Measurements from ENCODE around the gene DUOX1. TPM values are rescaled to one million over a fixed set of nuclear protein-coding genes. Genes with fewer than 3 reads are reported as not detected.

Gene DUOX1
- total and polyA plus RNA-seq, 4 donors, result 0.02 to 0.94 (median 0.08) TPM; not detected in 1

DNA sequence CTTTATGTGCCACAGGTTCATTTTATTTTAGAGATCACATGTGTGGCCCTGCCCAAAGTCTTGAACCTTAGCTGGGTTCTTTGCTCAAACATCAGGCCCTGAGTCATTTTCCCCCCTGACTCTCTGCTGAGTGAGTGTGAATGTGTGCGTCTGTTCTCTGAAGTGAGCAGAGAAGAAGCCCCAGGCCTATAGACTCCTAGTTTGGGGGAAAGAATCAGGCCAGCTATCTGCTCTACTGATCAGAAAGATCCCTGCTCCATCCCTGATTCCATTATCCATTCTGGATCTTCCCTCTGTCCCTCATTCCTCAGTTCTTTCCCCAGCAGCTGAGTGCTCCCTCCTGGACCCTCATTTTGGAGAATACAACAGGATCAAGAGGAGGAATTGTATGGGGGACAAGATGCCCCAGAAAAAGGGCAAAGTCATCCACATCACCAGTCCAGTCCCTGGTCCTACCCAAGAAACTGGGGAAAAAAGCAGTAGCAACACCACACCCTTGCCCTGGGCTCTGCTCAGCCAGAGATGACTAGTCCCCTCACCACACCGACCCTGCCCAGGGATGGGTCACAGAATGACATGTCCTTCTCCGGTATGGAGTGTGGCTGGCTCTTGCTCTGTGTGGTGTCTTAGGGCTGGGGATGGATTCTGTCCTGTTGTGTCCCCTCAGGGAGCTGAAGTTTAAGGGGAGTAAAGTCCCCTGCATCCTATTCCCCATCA is 3.2 kb downstream of the DUOX1 start:
- Histone ChIP-seq H3K4me3 (ENCODE audit: low read depth in 1 of 3, low read length in 3 of 3) (no peak overlapping the region), H3K27ac (ENCODE audit: low read depth in 1 of 2, low read length in 2 of 2) (no peak overlapping the region), H3K36me3 (ENCODE audit: control insufficient read depth in 4 of 4, insufficient read depth in 3 of 4, low read depth in 1 of 4, low read length in 3 of 4) (no peaks in the 10 kb centered on the region), H3K9ac (ENCODE audit: low read depth in 1 of 2, low read length in 2 of 2) (no peak overlapping the region), H3K27me3 (ENCODE audit: control insufficient read depth in 4 of 4, insufficient read depth in 4 of 4, low read length in 3 of 4) (peaks cover 0 to 9% (median 3%) of the 10 kb centered on the region in 4 donors), H3K4me1 (ENCODE audit: control insufficient read depth in 4 of 4, insufficient read depth in 4 of 4, low read length in 3 of 4) (peaks cover 0 to 6% (median 2%) of the 10 kb centered on the region in 4 donors), H3K9me3 (ENCODE audit: control insufficient read depth in 4 of 4, low read length in 3 of 4) (no peaks in the 10 kb centered on the region)
- TF ChIP-seq NR2F2 (IDR thresholded peaks at IDR 0.05) (no peak), RXRA (IDR thresholded peaks at IDR 0.05) (no peak), FOXA1 (IDR thresholded peaks at IDR 0.05) (no peak)
- TF ChIP-seq, protein P1, sequence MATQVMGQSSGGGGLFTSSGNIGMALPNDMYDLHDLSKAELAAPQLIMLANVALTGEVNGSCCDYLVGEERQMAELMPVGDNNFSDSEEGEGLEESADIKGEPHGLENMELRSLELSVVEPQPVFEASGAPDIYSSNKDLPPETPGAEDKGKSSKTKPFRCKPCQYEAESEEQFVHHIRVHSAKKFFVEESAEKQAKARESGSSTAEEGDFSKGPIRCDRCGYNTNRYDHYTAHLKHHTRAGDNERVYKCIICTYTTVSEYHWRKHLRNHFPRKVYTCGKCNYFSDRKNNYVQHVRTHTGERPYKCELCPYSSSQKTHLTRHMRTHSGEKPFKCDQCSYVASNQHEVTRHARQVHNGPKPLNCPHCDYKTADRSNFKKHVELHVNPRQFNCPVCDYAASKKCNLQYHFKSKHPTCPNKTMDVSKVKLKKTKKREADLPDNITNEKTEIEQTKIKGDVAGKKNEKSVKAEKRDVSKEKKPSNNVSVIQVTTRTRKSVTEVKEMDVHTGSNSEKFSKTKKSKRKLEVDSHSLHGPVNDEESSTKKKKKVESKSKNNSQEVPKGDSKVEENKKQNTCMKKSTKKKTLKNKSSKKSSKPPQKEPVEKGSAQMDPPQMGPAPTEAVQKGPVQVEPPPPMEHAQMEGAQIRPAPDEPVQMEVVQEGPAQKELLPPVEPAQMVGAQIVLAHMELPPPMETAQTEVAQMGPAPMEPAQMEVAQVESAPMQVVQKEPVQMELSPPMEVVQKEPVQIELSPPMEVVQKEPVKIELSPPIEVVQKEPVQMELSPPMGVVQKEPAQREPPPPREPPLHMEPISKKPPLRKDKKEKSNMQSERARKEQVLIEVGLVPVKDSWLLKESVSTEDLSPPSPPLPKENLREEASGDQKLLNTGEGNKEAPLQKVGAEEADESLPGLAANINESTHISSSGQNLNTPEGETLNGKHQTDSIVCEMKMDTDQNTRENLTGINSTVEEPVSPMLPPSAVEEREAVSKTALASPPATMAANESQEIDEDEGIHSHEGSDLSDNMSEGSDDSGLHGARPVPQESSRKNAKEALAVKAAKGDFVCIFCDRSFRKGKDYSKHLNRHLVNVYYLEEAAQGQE (IDR thresholded peaks at IDR 0.05), result no peak
- no peak for DNase-seq (ENCODE audit: low spot score)
- 80% methylated on average over 3 of the region's 3 CpGs for WGBS

DNA sequence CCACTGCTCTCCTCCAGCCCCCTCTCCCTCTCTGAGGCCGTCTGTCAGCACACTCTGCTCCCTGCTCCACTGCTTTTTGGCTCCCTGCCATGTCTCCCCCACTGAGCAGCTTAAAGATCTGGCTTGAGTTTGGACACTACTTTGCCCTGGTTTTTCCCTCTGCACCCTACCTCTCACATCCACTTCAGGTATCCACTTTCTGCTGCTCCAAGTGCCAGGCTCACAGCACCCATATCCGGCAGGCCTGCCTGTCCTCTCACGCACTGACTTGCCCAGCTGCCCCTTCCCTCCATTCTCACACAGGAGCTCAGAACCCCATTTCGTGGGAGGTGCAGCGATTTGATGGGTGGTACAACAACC is 3.7 kb downstream of the DUOX1 start:
- WGBS, result 90% methylated on average over 5 of the region's 5 CpGs
- Histone ChIP-seq H3K4me1 (ENCODE audit: control insufficient read depth in 4 of 4, insufficient read depth in 4 of 4, low read length in 3 of 4) (peaks cover 0 to 6% (median 2%) of the 10 kb centered on the region in 4 donors), H3K9ac (ENCODE audit: low read depth in 1 of 2, low read length in 2 of 2) (no peak overlapping the region), H3K9me3 (ENCODE audit: control insufficient read depth in 4 of 4, low read length in 3 of 4) (no peaks in the 10 kb centered on the region), H3K27ac (ENCODE audit: low read depth in 1 of 2, low read length in 2 of 2) (no peak overlapping the region), H3K36me3 (ENCODE audit: control insufficient read depth in 4 of 4, insufficient read depth in 3 of 4, low read depth in 1 of 4, low read length in 3 of 4) (no peaks in the 10 kb centered on the region), H3K27me3 (ENCODE audit: control insufficient read depth in 4 of 4, insufficient read depth in 4 of 4, low read length in 3 of 4) (peaks cover 0 to 7% (median 3%) of the 10 kb centered on the region in 4 donors), H3K4me3 (ENCODE audit: low read depth in 1 of 3, low read length in 3 of 3) (no peak overlapping the region)
- no peak for DNase-seq (ENCODE audit: low spot score)
- TF ChIP-seq YY1 (IDR thresholded peaks at IDR 0.05), result no peak
- TF ChIP-seq HNF4G (IDR thresholded peaks at IDR 0.05), result no peak
- TF ChIP-seq JUND (IDR thresholded peaks at IDR 0.05), result no peak
- no peak for TF ChIP-seq EGR1 (IDR thresholded peaks at IDR 0.05; ENCODE audit: low read depth in 2 of 2)
- TF ChIP-seq TAF1 (conservative IDR thresholded peaks at IDR 0.05), result no peak
- TF ChIP-seq FOXA1 (IDR thresholded peaks at IDR 0.05), result no peak

DNA sequence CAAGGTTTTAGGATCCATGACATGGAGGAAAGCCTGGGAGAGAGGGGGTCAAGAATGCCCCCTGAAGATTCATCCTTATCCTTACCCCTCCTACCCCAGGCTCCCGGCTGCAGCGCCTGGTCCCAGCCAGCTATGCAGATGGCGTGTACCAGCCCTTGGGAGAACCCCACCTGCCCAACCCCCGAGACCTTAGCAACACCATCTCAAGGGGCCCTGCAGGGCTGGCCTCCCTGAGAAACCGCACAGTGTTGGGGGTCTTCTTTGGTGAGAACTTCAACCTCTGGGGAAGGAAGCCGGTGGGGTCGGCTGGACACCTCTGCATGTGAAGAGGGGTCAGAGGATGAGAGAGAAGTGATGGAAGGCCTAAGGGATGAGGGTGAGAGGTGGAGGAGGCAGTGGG is 4.3 kb downstream of the DUOX1 start:
- H3K4me3 ChIP-seq (ENCODE audit: low read depth in 1 of 3, low read length in 3 of 3), result no peak overlapping the region
- no peaks in the 10 kb centered on the region for H3K36me3 ChIP-seq (ENCODE audit: control insufficient read depth in 4 of 4, insufficient read depth in 3 of 4, low read depth in 1 of 4, low read length in 3 of 4)
- 94% methylated on average over 7 of the region's 7 CpGs for WGBS
- no peak overlapping the region for H3K9ac ChIP-seq (ENCODE audit: low read depth in 1 of 2, low read length in 2 of 2)
- no peaks in the 10 kb centered on the region for H3K9me3 ChIP-seq (ENCODE audit: control insufficient read depth in 4 of 4, low read length in 3 of 4)
- H3K27ac ChIP-seq (ENCODE audit: low read depth in 1 of 2, low read length in 2 of 2), result no peak overlapping the region
- H3K27me3 ChIP-seq (ENCODE audit: control insufficient read depth in 4 of 4, insufficient read depth in 4 of 4, low read length in 3 of 4), result peaks cover 0 to 3% (median 2%) of the 10 kb centered on the region in 4 donors
- DNase-seq (ENCODE audit: low spot score), result no peak
- peaks cover 0 to 7% (median 2%) of the 10 kb centered on the region in 4 donors for H3K4me1 ChIP-seq (ENCODE audit: control insufficient read depth in 4 of 4, insufficient read depth in 4 of 4, low read length in 3 of 4)
- no peak for TF ChIP-seq HNF4A (conservative IDR thresholded peaks at IDR 0.05)
- no peak for TF ChIP-seq HNF4G (IDR thresholded peaks at IDR 0.05)
- TF ChIP-seq FOXA2 (IDR thresholded peaks at IDR 0.05), result no peak
- TF ChIP-seq EGR1 (IDR thresholded peaks at IDR 0.05; ENCODE audit: low read depth in 2 of 2), result no peak
- TF ChIP-seq, protein P2, sequence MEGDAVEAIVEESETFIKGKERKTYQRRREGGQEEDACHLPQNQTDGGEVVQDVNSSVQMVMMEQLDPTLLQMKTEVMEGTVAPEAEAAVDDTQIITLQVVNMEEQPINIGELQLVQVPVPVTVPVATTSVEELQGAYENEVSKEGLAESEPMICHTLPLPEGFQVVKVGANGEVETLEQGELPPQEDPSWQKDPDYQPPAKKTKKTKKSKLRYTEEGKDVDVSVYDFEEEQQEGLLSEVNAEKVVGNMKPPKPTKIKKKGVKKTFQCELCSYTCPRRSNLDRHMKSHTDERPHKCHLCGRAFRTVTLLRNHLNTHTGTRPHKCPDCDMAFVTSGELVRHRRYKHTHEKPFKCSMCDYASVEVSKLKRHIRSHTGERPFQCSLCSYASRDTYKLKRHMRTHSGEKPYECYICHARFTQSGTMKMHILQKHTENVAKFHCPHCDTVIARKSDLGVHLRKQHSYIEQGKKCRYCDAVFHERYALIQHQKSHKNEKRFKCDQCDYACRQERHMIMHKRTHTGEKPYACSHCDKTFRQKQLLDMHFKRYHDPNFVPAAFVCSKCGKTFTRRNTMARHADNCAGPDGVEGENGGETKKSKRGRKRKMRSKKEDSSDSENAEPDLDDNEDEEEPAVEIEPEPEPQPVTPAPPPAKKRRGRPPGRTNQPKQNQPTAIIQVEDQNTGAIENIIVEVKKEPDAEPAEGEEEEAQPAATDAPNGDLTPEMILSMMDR (IDR thresholded peaks at IDR 0.05; ENCODE audit: low read depth, low read length, missing input control), result no peak
- no peak for TF ChIP-seq SP1 (IDR thresholded peaks at IDR 0.05)
- no peak for TF ChIP-seq NR2F2 (IDR thresholded peaks at IDR 0.05)
- TF ChIP-seq FOXA1 (IDR thresholded peaks at IDR 0.05), result no peak
- no peak for TF ChIP-seq RAD21 (IDR thresholded peaks at IDR 0.05)
- TF ChIP-seq, protein P3, sequence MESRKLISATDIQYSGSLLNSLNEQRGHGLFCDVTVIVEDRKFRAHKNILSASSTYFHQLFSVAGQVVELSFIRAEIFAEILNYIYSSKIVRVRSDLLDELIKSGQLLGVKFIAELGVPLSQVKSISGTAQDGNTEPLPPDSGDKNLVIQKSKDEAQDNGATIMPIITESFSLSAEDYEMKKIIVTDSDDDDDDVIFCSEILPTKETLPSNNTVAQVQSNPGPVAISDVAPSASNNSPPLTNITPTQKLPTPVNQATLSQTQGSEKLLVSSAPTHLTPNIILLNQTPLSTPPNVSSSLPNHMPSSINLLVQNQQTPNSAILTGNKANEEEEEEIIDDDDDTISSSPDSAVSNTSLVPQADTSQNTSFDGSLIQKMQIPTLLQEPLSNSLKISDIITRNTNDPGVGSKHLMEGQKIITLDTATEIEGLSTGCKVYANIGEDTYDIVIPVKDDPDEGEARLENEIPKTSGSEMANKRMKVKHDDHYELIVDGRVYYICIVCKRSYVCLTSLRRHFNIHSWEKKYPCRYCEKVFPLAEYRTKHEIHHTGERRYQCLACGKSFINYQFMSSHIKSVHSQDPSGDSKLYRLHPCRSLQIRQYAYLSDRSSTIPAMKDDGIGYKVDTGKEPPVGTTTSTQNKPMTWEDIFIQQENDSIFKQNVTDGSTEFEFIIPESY (IDR thresholded peaks at IDR 0.05), result no peak
- no peak for TF ChIP-seq TAF1 (conservative IDR thresholded peaks at IDR 0.05)
- TF ChIP-seq, protein P4, sequence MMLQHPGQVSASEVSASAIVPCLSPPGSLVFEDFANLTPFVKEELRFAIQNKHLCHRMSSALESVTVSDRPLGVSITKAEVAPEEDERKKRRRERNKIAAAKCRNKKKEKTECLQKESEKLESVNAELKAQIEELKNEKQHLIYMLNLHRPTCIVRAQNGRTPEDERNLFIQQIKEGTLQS (IDR thresholded peaks at IDR 0.05), result no peak
- TF ChIP-seq, protein P5, sequence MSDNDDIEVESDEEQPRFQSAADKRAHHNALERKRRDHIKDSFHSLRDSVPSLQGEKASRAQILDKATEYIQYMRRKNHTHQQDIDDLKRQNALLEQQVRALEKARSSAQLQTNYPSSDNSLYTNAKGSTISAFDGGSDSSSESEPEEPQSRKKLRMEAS (IDR thresholded peaks at IDR 0.05), result no peak
- no peak for TF ChIP-seq GABPA (IDR thresholded peaks at IDR 0.05 in 1 of 2, conservative IDR thresholded peaks at IDR 0.05 in 1 of 2)
